ENCODE measurements around the gene TRIP10. TPM values are rescaled to one million over a fixed set of nuclear protein-coding genes. Genes with fewer than 3 reads are reported as not detected.

Gene TRIP10
- total and polyA plus RNA-seq, 2 of the 4 experiments (the other 2 are of a cell fraction) = 39.1 to 47.0 TPM

GRCh38 chr19:6753178-6754031 is 13.9 kb downstream of the TRIP10 start:
- Histone ChIP-seq H3K18ac (ENCODE audit: low read depth, low read length) (no peak overlapping the region), H3K9me1 (ENCODE audit: insufficient read depth, low read length) (no peaks in the 10 kb centered on the region), H3K9ac (ENCODE audit: low read depth, low read length) (no peak overlapping the region), H3K9me3 (ENCODE audit: control insufficient read depth, insufficient read depth, low read length) (no peaks in the 10 kb centered on the region), H2BK5ac (ENCODE audit: low read depth, low read length, poor library complexity, severe bottlenecking) (no peak overlapping the region), H3K36me3 (ENCODE audit: control insufficient read depth, insufficient read depth, low read length) (peaks cover 32% of the 10 kb centered on the region), H4K8ac (ENCODE audit: low read depth in 2 of 2, low read length in 2 of 2) (0 out of 4 replicates have a peak overlapping the region, but pooled peaks of 1 of the 2 experiments have one; percentile 25), H3K23ac (ENCODE audit: low read depth, low read length) (no peak overlapping the region), H3K4me1 (ENCODE audit: control insufficient read depth, insufficient read depth, low read length) (no peaks in the 10 kb centered on the region), H3K27me3 (ENCODE audit: control insufficient read depth, insufficient read depth, low read length) (no peaks in the 10 kb centered on the region), H4K91ac (ENCODE audit: insufficient read depth, low read depth, low read length) (no peak overlapping the region), H3K56ac (ENCODE audit: extremely low read depth, insufficient read depth, low read length) (no peak overlapping the region), H2BK120ac (ENCODE audit: low read depth, low read length) (no peak overlapping the region), H3K14ac (replicated peaks; ENCODE audit: low read depth, low read length) (no peak overlapping the region), H2AFZ (replicated peaks; ENCODE audit: low read length, poor library complexity) (peak overlapping the region; percentile 75), H4K5ac (ENCODE audit: low read depth, low read length) (no peak overlapping the region), H2AK9ac (replicated peaks; ENCODE audit: low read depth, low read length, poor library complexity) (peak overlapping the region; percentile 81), H2BK20ac (ENCODE audit: low read depth, low read length) (no peak overlapping the region), H4K20me1 (ENCODE audit: insufficient read depth, low read length) (no peaks in the 10 kb centered on the region), H3K79me1 (ENCODE audit: low read depth in 1 of 2, low read length in 2 of 2) (peaks cover 2 to 3% of the 10 kb centered on the region in 2 experiments; a peak in 3 of 4 replicates), H3K4me3 (ENCODE audit: insufficient read depth, low read depth, low read length) (no peak overlapping the region), H2AK5ac (ENCODE audit: low read depth, low read length) (no peak overlapping the region), H3K27ac (ENCODE audit: insufficient read depth, low read length) (no peak overlapping the region), H2BK15ac (ENCODE audit: low read depth, low read length) (no peak overlapping the region), H3K4me2 (ENCODE audit: low read depth, low read length) (0 out of 2 replicates have a peak overlapping the region, but pooled peaks have one; percentile 14), H3K4ac (ENCODE audit: low read depth, low read length) (no peak overlapping the region)
- CTCF ChIA-PET = no interaction called here
- BruUV-seq (replicated peaks) = no TSS peak
- dilution Hi-C loops (cut with HindIII; ENCODE audit: low sequenced_read_pairs, unreplicated experiment) = no loop called here
- ATAC-seq (ENCODE audit: low read depth) (peak; percentile 90), DNase-seq (peak; percentile 15)
- 38% methylated on average over 10 of the region's 50 CpGs; no CpG with 5 or more reads in 1 of the 2 experiments for WGBS, 2 experiments (ENCODE audit: extremely low coverage in 2 of 2, insufficient read length in 1 of 2)
- in situ Hi-C loops (cut with MboI; ENCODE audit: low sequenced_read_pairs) = no loop called here
- POLR2A ChIA-PET (ENCODE audit: unreplicated experiment) = no interaction called here
- intact Hi-C loops (cut with micrococcal nuclease) = no loop called here
- TF ChIP-seq NFE2L2 (IDR thresholded peaks at IDR 0.05; ENCODE audit: low read depth, low read length) = no peak
- no peak; the same call in 1 of the 2 replicates for TF ChIP-seq MXI1 (IDR thresholded peaks at IDR 0.05; ENCODE audit: borderline replicate concordance, low read depth, low read length)
- no peak; the same call in 1 of the 2 replicates for TF ChIP-seq RAD21 (IDR thresholded peaks at IDR 0.05; ENCODE audit: low read length)
- TF ChIP-seq CHD1 (IDR thresholded peaks at IDR 0.05; ENCODE audit: low read depth, low read length) = no peak
- TF ChIP-seq, protein P1, sequence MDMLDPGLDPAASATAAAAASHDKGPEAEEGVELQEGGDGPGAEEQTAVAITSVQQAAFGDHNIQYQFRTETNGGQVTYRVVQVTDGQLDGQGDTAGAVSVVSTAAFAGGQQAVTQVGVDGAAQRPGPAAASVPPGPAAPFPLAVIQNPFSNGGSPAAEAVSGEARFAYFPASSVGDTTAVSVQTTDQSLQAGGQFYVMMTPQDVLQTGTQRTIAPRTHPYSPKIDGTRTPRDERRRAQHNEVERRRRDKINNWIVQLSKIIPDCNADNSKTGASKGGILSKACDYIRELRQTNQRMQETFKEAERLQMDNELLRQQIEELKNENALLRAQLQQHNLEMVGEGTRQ (IDR thresholded peaks at IDR 0.05; ENCODE audit: low read depth, low read length) = peak; percentile 59
- TF ChIP-seq BHLHE40 (IDR thresholded peaks at IDR 0.05; ENCODE audit: low read depth, low read length) = peak; percentile 80
- TF ChIP-seq FOS (IDR thresholded peaks at IDR 0.05; ENCODE audit: low read depth, low read length) = no peak
- TF ChIP-seq MAZ (IDR thresholded peaks at IDR 0.05; ENCODE audit: borderline replicate concordance, low read depth, low read length) = no peak
